Measurements from ENCODE around the gene VEGFD. TPM values are rescaled to one million over a fixed set of nuclear protein-coding genes. Genes with fewer than 3 reads are reported as not detected.

The VEGFD gene
- total and polyA plus RNA-seq, 9 of the 15 experiments (the other 6 are each of a cell fraction or from before 2014, with no cell fraction given), result 0.03 TPM; not detected in 8

DNA sequence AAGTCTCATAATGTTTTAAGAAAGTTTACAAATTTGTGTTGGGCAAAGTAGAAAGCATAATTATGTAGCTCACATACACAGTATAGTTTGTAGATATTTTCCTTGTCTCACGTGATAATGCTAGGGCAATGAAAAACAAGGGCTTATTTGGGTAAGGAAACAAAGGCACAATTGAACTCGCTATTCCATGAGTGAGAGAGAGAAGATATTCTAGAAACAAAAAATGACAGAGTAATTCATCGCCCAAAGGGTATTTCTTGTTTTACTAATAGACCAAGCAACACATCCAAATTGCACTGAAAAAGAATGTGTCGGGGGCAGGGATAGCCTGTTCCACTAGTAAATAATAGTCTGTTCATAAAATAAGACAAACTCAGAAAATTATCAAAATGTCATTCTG, 65.1 kb downstream of the VEGFD start:
- Histone ChIP-seq H2AFZ (ENCODE audit: low read depth, low read length) (no peak overlapping the region), H3K27me3 (ENCODE audit: control insufficient read depth in 2 of 2, insufficient read depth in 2 of 2, low read length in 2 of 2) (no peaks in the 10 kb centered on the region), H3K36me3 (ENCODE audit: control insufficient read depth, insufficient read depth, low read length) (peaks cover 35% of the 10 kb centered on the region; the same call in 2 of the 3 replicates), H3K4me3 (no peak overlapping the region), H3K4me2 (ENCODE audit: insufficient read depth, low read length) (no peak overlapping the region), H4K20me1 (replicated peaks; ENCODE audit: control insufficient read depth, insufficient read depth, low read length) (no peaks in the 10 kb centered on the region), H3K9me1 (ENCODE audit: control insufficient read depth, insufficient read depth, low read length) (no peaks in the 10 kb centered on the region), H3K27ac (ENCODE audit: extremely low read depth, low read depth, low read length) (no peak overlapping the region), H3K9me3 (replicated peaks; ENCODE audit: control insufficient read depth, insufficient read depth, low read depth, low read length) (no peaks in the 10 kb centered on the region), H3K9ac (ENCODE audit: insufficient read depth in 1 of 2, low read depth in 2 of 2, low read length in 2 of 2) (no peak overlapping the region), H3K4me1 (replicated peaks in 1 of 2; ENCODE audit: control insufficient read depth in 2 of 2, insufficient read depth in 2 of 2, low read length in 2 of 2) (no peaks in the 10 kb centered on the region), H3K79me2 (ENCODE audit: control insufficient read depth, insufficient read depth, low read length) (no peaks in the 10 kb centered on the region)
- no peak for TF ChIP-seq ZC3H4 (CRISPR knock-in tag; IDR thresholded peaks at IDR 0.05; ENCODE audit: borderline replicate concordance)
- TF ChIP-seq NR2F6 (CRISPR knock-in tag; IDR thresholded peaks at IDR 0.05), result no peak
- TF ChIP-seq, protein P1, sequence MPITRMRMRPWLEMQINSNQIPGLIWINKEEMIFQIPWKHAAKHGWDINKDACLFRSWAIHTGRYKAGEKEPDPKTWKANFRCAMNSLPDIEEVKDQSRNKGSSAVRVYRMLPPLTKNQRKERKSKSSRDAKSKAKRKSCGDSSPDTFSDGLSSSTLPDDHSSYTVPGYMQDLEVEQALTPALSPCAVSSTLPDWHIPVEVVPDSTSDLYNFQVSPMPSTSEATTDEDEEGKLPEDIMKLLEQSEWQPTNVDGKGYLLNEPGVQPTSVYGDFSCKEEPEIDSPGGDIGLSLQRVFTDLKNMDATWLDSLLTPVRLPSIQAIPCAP (CRISPR knock-in tag; IDR thresholded peaks at IDR 0.05; ENCODE audit: borderline replicate concordance), result no peak
- no peak for TF ChIP-seq RBM14 (IDR thresholded peaks at IDR 0.05; ENCODE audit: borderline replicate concordance, insufficient read depth, low read depth, low read length)
- no peak for TF ChIP-seq L3MBTL2 (IDR thresholded peaks at IDR 0.05)
- TF ChIP-seq CBX3 (IDR thresholded peaks at IDR 0.05; ENCODE audit: borderline replicate concordance in 1 of 2, low read length in 2 of 2), result no peak
- TF ChIP-seq MAFF (IDR thresholded peaks at IDR 0.05; ENCODE audit: low read length), result no peak
- TF ChIP-seq ELF2 (CRISPR knock-in tag; IDR thresholded peaks at IDR 0.05), result no peak
- BruUV-seq (replicated peaks), result no TSS peak
- no peak for FAIRE-seq
- CTCF ChIA-PET (ENCODE audit: low intra/inter-chr PET ratio), result no interaction called here
- intact Hi-C loops (cut with micrococcal nuclease), result no loop called here
- POLR2A ChIA-PET, result no interaction called here
- ATAC-seq, result no peak
- WGBS (ENCODE audit: insufficient coverage, low coverage, missing lambda C conversion rate), result 96% methylated on average over 4 of the region's 4 CpGs
- DNase-seq (ENCODE audit: extremely low read depth in 1 of 4, low spot score in 3 of 4), result no peak
- in situ Hi-C loops (cut with MboI), result no loop called here
